Esophagus squamous epithelium (tissue), 5 donors: ENCODE measurements around the gene TRMT2A. TPM values are rescaled to one million over a fixed set of nuclear protein-coding genes. Genes with fewer than 3 reads are reported as not detected.

Experiments
- DNase-seq: peaks from one replicate; lab custom pipeline; 2025; lab: John Stamatoyannopoulos, UW
- H3K27ac ChIP-seq, 4 donors: fragments of 200-600 bp; sonication (generic); one replicate each; pipeline ENCODE4 v1.5.1; 2016 to 2019; ENCODE audit warnings: mild to moderate bottlenecking in 1 of 4
- H3K27me3 ChIP-seq, 4 donors: fragments of 200-600 bp; sonication (generic); 1 replicate in 3 of 4; 2 replicates in 1 of 4; pipeline versions ENCODE4 v1.5.1 to v1.6.0; 2017 to 2021; ENCODE audit warnings: antibody characterized with exemption in 1 of 4
- H3K36me3 ChIP-seq, 3 donors: fragments of 200-600 bp; sonication (generic); one replicate each; pipeline ENCODE4 v1.5.1; 2016 to 2019
- H3K4me1 ChIP-seq, 3 donors: fragments of 200-600 bp; sonication (generic); one replicate each; pipeline ENCODE4 v1.5.1; 2017 to 2019
- H3K4me3 ChIP-seq, 4 donors: fragments of 200-600 bp; sonication (generic); 1 replicate in 3 of 4; 2 replicates in 1 of 4; pipeline ENCODE4 v1.5.1; 2016 to 2019; ENCODE audit warnings: mild to moderate bottlenecking in 2 of 4, moderate library complexity in 1 of 4
- H3K9me3 ChIP-seq, 3 donors: fragments of 200-600 bp; sonication (generic); one replicate each; pipeline ENCODE4 v1.5.1; 2016 to 2019
- CTCF ChIP-seq, 6 experiments: fragments of 450-650 bp in 4 of 6; fragments of 200-600 bp in 2 of 6; sonication (generic) in 2 of 6; IDR thresholded peaks; one replicate each; pipeline ENCODE4 v1.5.1; 2016 to 2019; ENCODE audit warnings: antibody characterized with exemption in 6 of 6, mild to moderate bottlenecking in 4 of 6, moderate library complexity in 4 of 6
- POLR2A ChIP-seq, 4 donors: fragments of 450-650 bp; IDR thresholded peaks; one replicate each; pipeline ENCODE4 v1.6.1; 2017; ENCODE audit warnings: antibody characterized with exemption in 4 of 4, mild to moderate bottlenecking in 4 of 4, moderate library complexity in 3 of 4
- WGBS, 2 donors: methylation state at CpG; one replicate each; pipeline ENCODE4 v1.1.5; 2018; 5-methylcytosine and 5-hydroxymethylcytosine counted together
- intact Hi-C: fragments of 100-400 bp; cut with DNase I; formaldehyde crosslinking; loops from one replicate; pipeline ENCODE4 v1.15.0; 2022
- total RNA-seq, 4 donors: library from RNA; depleted of rRNA; stranded (reverse); fragments of >200 nt; gene quantifications; one replicate each; pipeline ENCODE4 v1.1.0, GENCODE V29; 2016
- donor health status: DM: yes; HTN: yes; CAD: no.

TRMT2A gene
- total RNA-seq, 4 donors from 2014 or later = 30.9 to 58.6 (median 41.3) TPM

GRCh38 chr22:20127869-20128618, 11.0 kb upstream of the TRMT2A start:
- Histone ChIP-seq H3K4me3 (no peak overlapping the region), H3K27ac (no peak overlapping the region), H3K27me3 (no peaks in the 10 kb centered on the region), H3K36me3 (peaks cover 10 to 47% (median 14%) of the 10 kb centered on the region in 3 donors), H3K9me3 (no peaks in the 10 kb centered on the region), H3K4me1 (peaks cover 13 to 22% (median 15%) of the 10 kb centered on the region in 3 donors)
- DNase-seq = no peak
- 54 to 85% methylated on average over 7 to 11 of the region's 17 CpGs for WGBS, 2 donors
- intact Hi-C loops = no loop called here
- TF ChIP-seq POLR2A (IDR thresholded peaks at IDR 0.05) (no peak), CTCF (IDR thresholded peaks at IDR 0.05) (no peak)

- TF ChIP-seq CTCF (IDR thresholded peaks at IDR 0.05) = no peak
- TF ChIP-seq POLR2A (IDR thresholded peaks at IDR 0.05) = no peak
- H3K4me1 ChIP-seq = peaks cover 6 to 15% (median 8%) of the 10 kb centered on the region in 3 donors
- no peak for DNase-seq
- no peak overlapping the region for H3K4me3 ChIP-seq
- 28 to 50% methylated on average over 9 of the region's 15 CpGs for WGBS, 2 donors
- peaks cover 10 to 48% (median 14%) of the 10 kb centered on the region in 3 donors for H3K36me3 ChIP-seq
- no peaks in the 10 kb centered on the region for H3K9me3 ChIP-seq
- H3K27me3 ChIP-seq = no peaks in the 10 kb centered on the region
- no peak overlapping the region for H3K27ac ChIP-seq
- intact Hi-C loops = no loop called here
Measured at GRCh38 chr22:20127318-20127868, 10.4 kb upstream of the TRMT2A start.

GRCh38 chr22:20126284-20127029, 9.4 kb upstream of the TRMT2A start:
- H3K4me3 ChIP-seq = no peak overlapping the region
- 85% methylated on average over 16 to 17 of the region's 19 CpGs for WGBS, 2 donors
- H3K4me1 ChIP-seq = peaks cover 5 to 16% (median 5%) of the 10 kb centered on the region in 3 donors
- no peak for DNase-seq
- H3K27me3 ChIP-seq = no peaks in the 10 kb centered on the region
- no peaks in the 10 kb centered on the region for H3K9me3 ChIP-seq
- H3K27ac ChIP-seq = no peak overlapping the region
- TF ChIP-seq CTCF (IDR thresholded peaks at IDR 0.05) (no peak), POLR2A (IDR thresholded peaks at IDR 0.05) (no peak)
- intact Hi-C loops = no loop called here
- peaks cover 10 to 58% (median 19%) of the 10 kb centered on the region in 3 donors for H3K36me3 ChIP-seq

- intact Hi-C loops = no loop called here
- Histone ChIP-seq H3K4me1 (peaks cover 2 to 18% (median 3%) of the 10 kb centered on the region in 3 donors), H3K4me3 (no peak overlapping the region), H3K27me3 (no peaks in the 10 kb centered on the region), H3K9me3 (no peaks in the 10 kb centered on the region), H3K36me3 (peaks cover 10 to 67% (median 22%) of the 10 kb centered on the region in 3 donors), H3K27ac (no peak overlapping the region)
- no peak for TF ChIP-seq CTCF (IDR thresholded peaks at IDR 0.05)
- TF ChIP-seq POLR2A (IDR thresholded peaks at IDR 0.05) = no peak
- WGBS, 2 donors = 91 to 92% methylated on average over 4 to 10 of the region's 32 CpGs
- no peak for DNase-seq
Measured at GRCh38 chr22:20125201-20126174, 8.5 kb upstream of the TRMT2A start.
